GOT3 (cell line): Measurements from ENCODE around the gene MGST2.

Experiments
- DNase-seq: peaks from one replicate; lab custom pipeline; 2025; ENCODE audit warnings: mixed read lengths; lab: John Stamatoyannopoulos, UW

Gene MGST2

GRCh38 chr4:139704915-139705485 is 39.4 kb downstream of the MGST2 start:
- no peak for DNase-seq

GRCh38 chr4:139709660-139710059 is 44.0 kb downstream of the MGST2 start:
- no peak for DNase-seq

GRCh38 chr4:139710073-139710472 is 44.5 kb downstream of the MGST2 start:
- no peak for DNase-seq

GRCh38 chr4:139711461-139711860 is 45.8 kb downstream of the MGST2 start:
- no peak for DNase-seq

GRCh38 chr4:139712882-139713281 is 47.3 kb downstream of the MGST2 start:
- no peak for DNase-seq

GRCh38 chr4:139715746-139716391 is 50.2 kb downstream of the MGST2 start:
- no peak for DNase-seq

GRCh38 chr4:139718358-139718757 is 52.7 kb downstream of the MGST2 start:
- DNase-seq: no peak

GRCh38 chr4:139718833-139719232 is 53.2 kb downstream of the MGST2 start:
- DNase-seq: no peak

- DNase-seq: no peak
Observed at GRCh38 chr4:139719381-139720101, 53.9 kb downstream of the MGST2 start.

GRCh38 chr4:139720806-139721205 is 55.2 kb downstream of the MGST2 start:
- DNase-seq: no peak

GRCh38 chr4:139721789-139722188 is 56.2 kb downstream of the MGST2 start:
- DNase-seq: no peak

GRCh38 chr4:139725236-139725635 is 59.6 kb downstream of the MGST2 start:
- no peak for DNase-seq

- no peak for DNase-seq
Observed at GRCh38 chr4:139726615-139727014, 61.0 kb downstream of the MGST2 start.

GRCh38 chr4:139728146-139728545 is 62.5 kb downstream of the MGST2 start:
- no peak for DNase-seq

GRCh38 chr4:139728840-139729239 is 63.2 kb downstream of the MGST2 start:
- DNase-seq: no peak

GRCh38 chr4:139732991-139733570 is 67.5 kb downstream of the MGST2 start:
- DNase-seq: no peak

GRCh38 chr4:139734201-139734874 is 68.7 kb downstream of the MGST2 start:
- DNase-seq: no peak

GRCh38 chr4:139734875-139735380 is 69.3 kb downstream of the MGST2 start:
- DNase-seq: peak; percentile 6

- no peak for DNase-seq
Observed at GRCh38 chr4:139735381-139736273, 70.0 kb downstream of the MGST2 start.

GRCh38 chr4:139736274-139736660 is 70.6 kb downstream of the MGST2 start:
- no peak for DNase-seq

- DNase-seq: no peak
Observed at GRCh38 chr4:139736661-139737060, 71.0 kb downstream of the MGST2 start.
